GM12864 (cell line): ENCODE data around the gene MATR3.
"Not testable (repeated sequence)": the region's sequence is repeated elsewhere in the genome, so short reads cannot be mapped to it uniquely, and the experiment has no call there.

ENCODE experiments used
- DNase-seq: peaks from one replicate; pipeline ENCODE4 v3.0.0-alpha.2; 2011; ENCODE audit warnings: low read depth
- H3K4me3 ChIP-seq: 2 replicates; pipeline ENCODE4 v1.5.1; 2011; ENCODE audit warnings: mild to moderate bottlenecking, low read depth, low read length, control low read depth
- TF ChIP-seq, protein P1 (sequence below): IDR thresholded peaks from 2 replicates; pipeline ENCODE4 v1.5.1; 2011; ENCODE audit warnings: low read depth, mild to moderate bottlenecking, moderate library complexity, low read length, control low read depth, inconsistent platforms; ENCODE audit errors: missing control alignments

The MATR3 gene

DNA sequence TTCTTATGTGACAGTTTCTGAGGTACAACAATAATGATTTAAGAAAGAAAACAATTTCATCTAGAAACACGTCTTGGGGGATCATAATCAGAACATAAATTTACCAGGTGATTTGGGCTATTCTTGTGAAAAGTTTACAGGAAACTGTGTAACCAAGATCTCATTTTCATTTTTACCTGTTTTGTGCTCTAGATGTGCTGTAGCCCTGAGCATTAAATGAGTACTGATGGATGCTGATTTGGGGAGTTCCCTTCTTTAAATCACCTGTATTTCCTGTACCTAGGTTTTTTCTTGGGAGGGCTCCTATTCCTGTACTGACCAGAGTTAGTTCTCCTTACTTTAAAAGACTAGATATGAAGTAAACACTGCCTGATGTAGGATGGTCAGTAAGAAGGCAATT is 12.7 kb downstream of the MATR3 start:
- H3K4me3 ChIP-seq: no peak overlapping the region
- DNase-seq: no peak
- TF ChIP-seq, protein P1, sequence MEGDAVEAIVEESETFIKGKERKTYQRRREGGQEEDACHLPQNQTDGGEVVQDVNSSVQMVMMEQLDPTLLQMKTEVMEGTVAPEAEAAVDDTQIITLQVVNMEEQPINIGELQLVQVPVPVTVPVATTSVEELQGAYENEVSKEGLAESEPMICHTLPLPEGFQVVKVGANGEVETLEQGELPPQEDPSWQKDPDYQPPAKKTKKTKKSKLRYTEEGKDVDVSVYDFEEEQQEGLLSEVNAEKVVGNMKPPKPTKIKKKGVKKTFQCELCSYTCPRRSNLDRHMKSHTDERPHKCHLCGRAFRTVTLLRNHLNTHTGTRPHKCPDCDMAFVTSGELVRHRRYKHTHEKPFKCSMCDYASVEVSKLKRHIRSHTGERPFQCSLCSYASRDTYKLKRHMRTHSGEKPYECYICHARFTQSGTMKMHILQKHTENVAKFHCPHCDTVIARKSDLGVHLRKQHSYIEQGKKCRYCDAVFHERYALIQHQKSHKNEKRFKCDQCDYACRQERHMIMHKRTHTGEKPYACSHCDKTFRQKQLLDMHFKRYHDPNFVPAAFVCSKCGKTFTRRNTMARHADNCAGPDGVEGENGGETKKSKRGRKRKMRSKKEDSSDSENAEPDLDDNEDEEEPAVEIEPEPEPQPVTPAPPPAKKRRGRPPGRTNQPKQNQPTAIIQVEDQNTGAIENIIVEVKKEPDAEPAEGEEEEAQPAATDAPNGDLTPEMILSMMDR: no peak

DNA sequence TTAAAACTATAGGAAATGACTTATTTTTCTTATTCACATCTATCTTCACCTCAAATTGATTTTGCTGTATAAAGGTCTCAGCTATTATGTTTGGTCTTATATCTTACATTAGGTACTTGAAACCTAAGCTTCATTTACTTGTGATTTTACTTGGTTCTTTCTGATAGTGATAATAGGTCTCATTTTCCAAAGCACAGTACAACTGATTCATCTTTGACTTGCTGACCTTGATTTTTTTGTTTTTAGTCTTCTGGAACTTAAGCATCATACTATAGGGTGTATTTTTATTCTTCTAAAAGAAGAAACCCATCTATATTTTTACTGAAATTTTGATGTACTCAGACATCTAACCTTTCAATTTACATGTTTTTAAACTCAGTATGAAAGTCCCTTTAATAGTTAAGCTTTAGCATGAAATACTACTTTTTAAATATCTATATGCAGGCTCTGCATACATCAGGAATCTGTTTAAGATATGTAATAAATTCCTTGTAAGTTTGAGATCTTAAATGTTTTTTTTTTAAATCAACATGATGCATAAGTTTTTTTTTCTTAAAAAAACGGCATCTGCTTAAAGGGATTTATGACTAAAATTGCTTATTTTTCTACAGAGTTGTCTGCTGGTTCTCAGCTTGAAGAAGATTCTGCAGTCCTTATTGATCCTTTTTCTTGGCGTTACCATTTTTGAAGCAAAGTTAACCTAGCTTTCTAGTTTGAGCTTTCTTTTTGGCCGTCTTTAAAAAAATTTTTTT is 13.3 kb downstream of the MATR3 start:
- DNase-seq: no peak
- TF ChIP-seq, protein P1: no peak

DNA sequence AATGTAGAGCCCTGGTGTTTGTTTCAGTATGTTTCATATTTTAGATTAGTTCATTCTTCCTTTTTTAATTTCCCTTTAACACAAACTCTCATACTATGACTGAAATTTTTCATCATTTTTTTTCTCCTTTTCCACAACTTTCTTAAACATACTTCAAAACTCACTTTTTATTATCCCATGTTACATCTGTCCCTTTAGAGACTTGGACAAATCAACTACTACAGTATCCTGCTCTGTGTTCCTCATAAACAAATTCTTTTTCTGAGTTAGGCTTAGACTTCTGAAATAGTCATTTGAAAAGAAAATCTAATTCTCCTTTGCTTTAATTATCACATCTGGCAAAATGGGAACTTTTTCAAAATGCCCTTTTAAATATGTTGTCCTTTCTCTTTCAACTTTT is 15.3 kb downstream of the MATR3 start:
- no peak overlapping the region for H3K4me3 ChIP-seq
- no peak for DNase-seq

More for the DNA sequence above, 13.3 kb downstream of the MATR3 start:
- no peak overlapping the region for H3K4me3 ChIP-seq

DNA sequence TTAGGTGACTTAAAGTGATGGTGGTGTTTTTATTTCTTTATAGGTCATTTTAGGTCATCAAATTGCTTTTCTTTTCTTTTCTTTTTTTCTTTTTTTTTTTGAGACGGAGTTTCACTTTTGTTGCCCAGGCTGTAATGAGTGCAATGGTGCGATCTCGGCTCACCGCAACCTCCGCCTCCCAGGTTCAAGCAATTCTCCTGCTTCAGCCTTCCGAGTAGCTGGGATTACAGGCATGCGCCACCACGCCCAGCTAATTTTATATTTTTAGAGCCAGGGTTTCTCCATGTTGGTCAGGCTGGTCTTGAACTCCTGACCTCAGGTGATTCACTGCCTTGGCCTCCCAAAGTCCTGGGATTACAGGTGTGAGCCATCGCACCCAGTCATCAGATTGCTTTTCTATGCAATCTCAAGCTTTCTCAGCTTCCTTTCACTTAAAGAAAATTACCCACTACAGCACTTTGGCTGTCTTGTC is 17.2 kb downstream of the MATR3 start:
- DNase-seq, H3K4me3 ChIP-seq: not testable (repeated sequence)

More for the DNA sequence above, 15.3 kb downstream of the MATR3 start:
- TF ChIP-seq, protein P1: no peak

GRCh38 chr5:139312075-139312474 is 18.5 kb downstream of the MATR3 start:
- DNase-seq: no peak
- TF ChIP-seq, protein P1: no peak
- H3K4me3 ChIP-seq: no peak overlapping the region

GRCh38 chr5:139314276-139314675 is 20.7 kb downstream of the MATR3 start:
- TF ChIP-seq, protein P1: no peak
- H3K4me3 ChIP-seq: no peak overlapping the region
- DNase-seq: no peak

DNA sequence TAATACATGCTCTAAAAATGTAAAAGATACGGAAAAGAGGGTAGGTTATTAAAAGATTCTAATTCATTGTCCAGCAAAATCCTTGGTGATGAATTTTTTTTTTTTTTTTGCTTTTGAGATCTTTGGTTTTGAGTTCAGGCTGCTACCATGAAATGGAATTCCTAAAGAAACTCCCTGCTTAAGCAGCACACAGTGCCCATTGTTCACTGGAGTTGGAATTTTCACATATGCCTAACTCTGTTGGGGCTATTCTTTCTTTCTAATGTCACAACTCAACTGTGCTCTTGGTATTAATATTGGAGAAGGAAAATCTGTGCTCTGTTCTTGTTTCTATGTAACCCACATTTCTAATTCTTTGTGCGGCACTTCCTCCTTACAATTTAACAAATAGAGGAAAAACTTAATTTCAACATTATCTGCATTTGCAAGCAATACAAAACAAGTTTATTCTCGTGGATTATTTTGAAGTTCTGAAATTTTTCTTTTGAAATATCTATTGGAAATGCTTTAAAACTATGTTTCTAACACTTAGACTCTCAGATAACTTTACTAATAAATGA is 21.6 kb downstream of the MATR3 start:
- TF ChIP-seq, protein P1: no peak
- DNase-seq: no peak
- no peak overlapping the region for H3K4me3 ChIP-seq
